Kidney (tissue), 14 donors: ENCODE data around the gene KLF13. TPM values are rescaled to one million over a fixed set of nuclear protein-coding genes. Genes with fewer than 3 reads are reported as not detected.

Experiments
- DNase-seq, 5 donors: peaks; one replicate each; pipeline ENCODE4 v3.0.0-alpha.2; 2013 to 2020
- FAIRE-seq: peaks from 2 replicates; lab custom pipeline; 2012; peaks lifted over from hg19 to GRCh38; lab: Jason Lieb, UNC
- H3K27ac ChIP-seq, 2 donors: one replicate each; pipeline ENCODE4 v1.7.0; 2013; ENCODE audit warnings: low read depth in 2 of 2, low read length in 2 of 2, inconsistent platforms in 1 of 2
- H3K27me3 ChIP-seq: one replicate; pipeline ENCODE4 v1.7.1; 2013; ENCODE audit warnings: low read length, inconsistent platforms; ENCODE audit not compliant: control insufficient read depth, insufficient read depth
- H3K36me3 ChIP-seq, 3 donors: one replicate each; pipeline versions ENCODE4 v1.7.0 to v1.7.1; 2013; ENCODE audit warnings: low read length in 3 of 3, control low read depth in 1 of 3, inconsistent platforms in 1 of 3; ENCODE audit not compliant: insufficient read depth in 3 of 3, control insufficient read depth in 2 of 3
- H3K4me1 ChIP-seq, 3 donors: one replicate each; pipeline versions ENCODE4 v1.7.0 to v1.7.1; 2013; ENCODE audit warnings: low read length in 3 of 3, inconsistent platforms in 1 of 3, low read depth in 1 of 3; ENCODE audit not compliant: control insufficient read depth in 2 of 3, insufficient read depth in 2 of 3
- H3K4me3 ChIP-seq, 3 donors: one replicate each; pipeline versions ENCODE4 v1.7.0 to v1.8.1; 2013; ENCODE audit warnings: low read length in 3 of 3, control low read depth in 1 of 3, inconsistent platforms in 1 of 3
- H3K9ac ChIP-seq, 3 donors: one replicate each; pipeline versions ENCODE4 v1.7.0 to v1.7.1; 2013; ENCODE audit warnings: low read length in 3 of 3, control low read depth in 1 of 3, inconsistent platforms in 1 of 3
- H3K9me3 ChIP-seq, 3 donors: one replicate each; pipeline versions ENCODE4 v1.7.0 to v1.7.1; 2013; ENCODE audit warnings: low read length in 3 of 3, control low read depth in 1 of 3, inconsistent platforms in 1 of 3; ENCODE audit not compliant: control insufficient read depth in 2 of 3, insufficient read depth in 1 of 3
- CTCF ChIP-seq: IDR thresholded peaks from 3 replicates; pipeline ENCODE4 v1.5.1; 2012; ENCODE audit warnings: mild to moderate bottlenecking, moderate library complexity, borderline replicate concordance; ENCODE audit not compliant: insufficient read depth; ENCODE audit errors: extremely low read depth
- intact Hi-C: fragments of 100-400 bp; cut with DNase I; formaldehyde crosslinking; loops from one replicate; pipeline ENCODE4 v1.11.1; 2022
- polyA plus RNA-seq: library from polyadenylated mRNA; stranded (reverse); fragments of 350-450 nt; fragmentation: Illumina TruSeq; extraction: RNeasy Lipid Tissue Mini Kit (QIAGEN cat#74804); gene quantifications from one replicate; pipeline ENCODE4 v1.2.3, GENCODE V29; 2014; ENCODE audit warnings: low read depth, low replicate concordance; ENCODE audit not compliant: insufficient read depth
- total RNA-seq: library from RNA; stranded (reverse); fragmentation: NEBNext Ultra II Directional; extraction: Animal tissue kit (Norgen Biotek cat#: 25700); gene quantifications from one replicate; pipeline ENCODE4 v1.2.1, GENCODE V29; 2021
- donor health status: control.
- donor health status: control.
- donor health status: control.
- donor health status: control.
- donor health status: control.
- donor health status: DM: yes; HTN: yes; CAD: no.
- donor health status: Normal renal cell carcinoma (clear cell type).

The KLF13 gene
- total and polyA plus RNA-seq, 2 donors from 2014 or later: 55.5 to 123 TPM

DNA sequence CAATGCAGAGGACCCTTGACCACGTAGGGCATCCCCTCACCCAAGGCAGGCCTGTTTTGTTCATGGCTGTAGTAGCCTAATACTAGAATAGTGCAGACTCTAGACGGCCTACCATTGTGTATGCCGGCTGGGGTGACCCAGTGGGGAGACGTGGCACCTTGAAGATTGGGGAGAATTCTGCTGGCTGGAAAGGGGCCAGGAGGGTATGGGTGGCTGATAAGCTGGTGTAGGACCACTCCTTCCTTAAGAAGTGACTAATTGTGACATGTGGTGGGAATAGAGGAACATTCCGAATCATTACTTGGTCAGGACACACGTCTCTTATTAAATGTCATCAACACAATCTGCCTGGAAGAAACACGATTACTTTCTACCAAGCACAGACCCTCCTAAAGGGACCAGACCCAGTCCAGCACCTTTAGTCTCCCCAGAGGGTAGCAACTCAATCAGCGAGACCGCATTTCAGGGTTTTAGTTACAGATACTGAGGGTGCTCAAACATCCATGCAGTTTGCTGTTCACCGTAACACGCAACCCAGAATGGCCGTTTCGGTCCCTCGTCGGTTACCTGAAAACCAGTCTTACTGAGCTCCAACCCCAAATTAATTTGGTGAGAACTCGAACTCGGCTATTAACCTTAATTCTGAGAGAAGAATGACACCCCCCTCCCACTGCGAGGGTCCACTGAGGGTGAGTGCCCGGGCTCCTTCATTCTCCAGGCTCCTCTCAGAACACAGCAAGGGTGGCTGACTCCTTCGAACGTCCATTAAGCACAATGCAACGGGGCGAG is 1.6 kb upstream of the KLF13 start:
- FAIRE-seq (no peak), DNase-seq (peak in 3 of 5 donors; percentile 28 to 70 (median 64))
- TF ChIP-seq CTCF: no peak
- H3K9me3 ChIP-seq: no peaks in the 10 kb centered on the region
- no peaks in the 10 kb centered on the region for H3K36me3 ChIP-seq
- H3K4me3 ChIP-seq: peak overlapping the region; percentile 48 to 73 (median 62)
- peak overlapping the region; percentile 97 to 98 for H3K27ac ChIP-seq
- H3K27me3 ChIP-seq: no peaks in the 10 kb centered on the region
- H3K4me1 ChIP-seq: peaks cover 5 to 13% (median 9%) of the 10 kb centered on the region in 3 donors
- intact Hi-C loops: no loop called here
- peak overlapping the region; percentile 26 to 84 (median 79) for H3K9ac ChIP-seq

DNA sequence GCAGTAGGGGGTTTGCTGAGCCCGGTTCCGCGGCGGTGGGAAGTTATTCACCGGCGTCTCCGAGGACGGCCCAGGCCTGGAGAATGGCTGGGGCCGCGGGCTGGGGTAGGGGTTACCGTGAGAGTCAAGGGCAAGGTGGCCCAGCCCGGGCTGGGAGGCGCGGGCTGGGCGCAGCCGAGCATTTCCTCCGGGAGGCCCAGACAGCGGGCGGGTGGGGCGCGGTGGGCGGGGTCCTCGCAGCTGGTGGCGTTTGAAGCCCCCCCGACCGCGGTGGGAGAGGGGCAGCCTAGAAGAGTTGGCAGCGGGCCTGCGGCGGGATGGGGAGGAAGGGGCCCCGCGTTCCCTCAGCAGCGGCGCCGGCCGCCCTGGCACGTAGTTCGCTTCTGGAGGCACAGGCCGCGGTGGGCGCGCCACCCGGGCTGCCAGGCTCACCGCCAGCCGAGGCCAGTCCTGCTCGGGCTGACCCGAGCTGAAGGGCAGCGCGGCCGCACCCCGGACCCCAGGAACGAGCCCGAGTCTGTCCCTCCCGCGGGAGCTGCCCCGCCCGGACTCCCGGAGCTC is 960 bp upstream of the KLF13 start:
- Histone ChIP-seq H3K4me1 (peaks cover 5 to 19% (median 13%) of the 10 kb centered on the region in 3 donors), H3K9me3 (no peaks in the 10 kb centered on the region), H3K9ac (peak overlapping the region in 2 of 3 donors; percentile 79 to 84), H3K36me3 (no peaks in the 10 kb centered on the region), H3K4me3 (peak overlapping the region; percentile 48 to 73 (median 62)), H3K27ac (peak overlapping the region; percentile 97 to 98), H3K27me3 (no peaks in the 10 kb centered on the region)
- TF ChIP-seq CTCF: no peak
- peak; percentile 84 to 96 (median 92) for DNase-seq
- intact Hi-C loops: no loop called here
- no peak for FAIRE-seq

GRCh38 chr15:31326875-31327668 is 437 bp downstream of the KLF13 start:
- DNase-seq (peak in 3 of 5 donors; percentile 84 to 92 (median 86)), FAIRE-seq (no peak)
- Histone ChIP-seq H3K4me3 (peak overlapping the region; percentile 41 to 51 (median 49)), H3K9me3 (no peaks in the 10 kb centered on the region), H3K36me3 (no peaks in the 10 kb centered on the region), H3K4me1 (peaks cover 5 to 30% (median 25%) of the 10 kb centered on the region in 3 donors), H3K27ac (peak overlapping the region; percentile 93 to 95), H3K27me3 (no peaks in the 10 kb centered on the region), H3K9ac (peak overlapping the region in 1 of 3 donors; percentile 53)
- no peak for TF ChIP-seq CTCF
- intact Hi-C loops: no loop called here
